Measurements from ENCODE around the gene FAM167B.

The FAM167B gene

DNA sequence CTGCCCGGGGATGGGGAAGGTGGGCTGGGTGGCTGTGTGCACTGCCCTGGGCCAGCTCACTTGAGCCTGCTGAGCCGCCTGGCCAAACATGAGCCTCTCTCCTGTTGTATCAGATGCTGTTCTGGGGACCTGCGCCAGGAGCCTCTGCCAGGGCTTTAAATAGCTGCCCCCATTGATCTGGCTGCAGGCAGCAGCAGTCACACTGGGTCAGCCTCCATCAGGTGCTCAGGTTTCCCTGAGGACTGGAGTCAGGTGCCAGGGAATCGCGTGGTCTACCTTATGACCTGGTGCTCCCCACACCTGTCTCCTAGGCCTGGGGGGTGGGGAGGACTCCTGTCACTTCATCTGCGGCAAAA lies 47.3 kb upstream of the FAM167B start:
- Histone ChIP-seq H3K4me2 (ENCODE audit: low read length) (peak overlapping the region; percentile 91), H3K9ac (no peak overlapping the region), H3K4me3 (ENCODE audit: low read depth, low read length) (peak overlapping the region; percentile 72), H3K9me3 (ENCODE audit: control insufficient read depth, low read length) (no peaks in the 10 kb centered on the region), H3K4me1 (peaks cover 11% of the 10 kb centered on the region), H3K27me3 (ENCODE audit: control insufficient read depth, insufficient read depth, low read length) (no peaks in the 10 kb centered on the region), H2AFZ (peak overlapping the region; percentile 88), H3K36me3 (ENCODE audit: control insufficient read depth, insufficient read depth, low read length) (no peaks in the 10 kb centered on the region), H3K27ac (peak overlapping the region; percentile 88), H3K79me2 (no peaks in the 10 kb centered on the region)
- TF ChIP-seq, protein P1, sequence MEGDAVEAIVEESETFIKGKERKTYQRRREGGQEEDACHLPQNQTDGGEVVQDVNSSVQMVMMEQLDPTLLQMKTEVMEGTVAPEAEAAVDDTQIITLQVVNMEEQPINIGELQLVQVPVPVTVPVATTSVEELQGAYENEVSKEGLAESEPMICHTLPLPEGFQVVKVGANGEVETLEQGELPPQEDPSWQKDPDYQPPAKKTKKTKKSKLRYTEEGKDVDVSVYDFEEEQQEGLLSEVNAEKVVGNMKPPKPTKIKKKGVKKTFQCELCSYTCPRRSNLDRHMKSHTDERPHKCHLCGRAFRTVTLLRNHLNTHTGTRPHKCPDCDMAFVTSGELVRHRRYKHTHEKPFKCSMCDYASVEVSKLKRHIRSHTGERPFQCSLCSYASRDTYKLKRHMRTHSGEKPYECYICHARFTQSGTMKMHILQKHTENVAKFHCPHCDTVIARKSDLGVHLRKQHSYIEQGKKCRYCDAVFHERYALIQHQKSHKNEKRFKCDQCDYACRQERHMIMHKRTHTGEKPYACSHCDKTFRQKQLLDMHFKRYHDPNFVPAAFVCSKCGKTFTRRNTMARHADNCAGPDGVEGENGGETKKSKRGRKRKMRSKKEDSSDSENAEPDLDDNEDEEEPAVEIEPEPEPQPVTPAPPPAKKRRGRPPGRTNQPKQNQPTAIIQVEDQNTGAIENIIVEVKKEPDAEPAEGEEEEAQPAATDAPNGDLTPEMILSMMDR (IDR thresholded peaks at IDR 0.05) = no peak

DNA sequence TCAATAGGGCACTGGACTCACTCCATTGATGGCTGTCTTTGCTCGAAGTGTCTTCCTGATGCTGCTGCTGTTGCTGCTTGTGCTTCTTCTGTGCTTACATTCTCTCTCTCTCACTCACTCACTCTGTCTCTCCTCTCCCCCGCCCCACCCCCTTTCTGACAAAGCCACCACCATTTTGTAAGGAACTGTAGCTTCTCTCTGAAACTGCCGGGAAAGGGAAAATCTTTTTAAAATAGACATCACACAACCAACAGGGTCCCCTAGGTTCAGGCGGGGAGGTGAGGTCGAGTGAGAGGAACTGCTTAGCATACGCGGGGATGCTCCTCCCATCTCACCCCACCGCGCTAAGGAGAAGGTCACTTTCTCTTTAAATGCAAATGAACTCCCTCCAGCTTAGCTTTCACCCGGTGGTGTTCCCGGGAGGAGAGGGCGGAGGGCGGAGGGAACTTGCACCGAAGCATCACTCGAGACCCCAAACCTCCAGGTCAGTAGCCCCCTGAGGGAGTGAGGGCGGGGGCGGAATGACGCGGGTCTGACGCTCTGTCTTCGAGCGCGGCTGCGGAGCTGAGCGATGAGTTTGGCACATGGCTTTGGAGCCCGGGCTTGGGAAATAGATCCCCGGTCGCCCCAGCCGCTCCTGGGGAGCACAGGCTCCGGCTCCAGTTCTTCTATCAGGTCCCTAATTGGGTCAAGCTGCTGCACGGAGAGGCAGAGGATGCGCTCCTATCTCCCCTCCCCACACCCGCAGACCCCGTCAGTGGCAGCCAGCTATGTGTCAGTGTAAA lies 46.6 kb upstream of the FAM167B start, which contains the start of gene CCDC28B:
CCDC28B (plus strand) TSS at position 370 of the 785 bp plus-strand sequence. CDS start 1,341 bp downstream, outside the sequence.
- Histone ChIP-seq H3K36me3 (ENCODE audit: control insufficient read depth, insufficient read depth, low read length) (no peaks in the 10 kb centered on the region), H3K9me3 (ENCODE audit: control insufficient read depth, low read length) (no peaks in the 10 kb centered on the region), H3K4me2 (ENCODE audit: low read length) (peak within 1 kb of the TSS; percentile 91), H3K27me3 (ENCODE audit: control insufficient read depth, insufficient read depth, low read length) (no peaks in the 10 kb centered on the region), H2AFZ (peak within 1 kb of the TSS; percentile 88), H3K4me1 (peaks cover 11% of the 10 kb centered on the region), H3K27ac (peak within 1 kb of the TSS; percentile 88), H3K79me2 (no peaks in the 10 kb centered on the region), H3K9ac (no peak within 1 kb of the TSS), H3K4me3 (ENCODE audit: low read depth, low read length) (peak within 1 kb of the TSS; percentile 72)
- TF ChIP-seq, protein P1 (IDR thresholded peaks at IDR 0.05) = no peak

DNA sequence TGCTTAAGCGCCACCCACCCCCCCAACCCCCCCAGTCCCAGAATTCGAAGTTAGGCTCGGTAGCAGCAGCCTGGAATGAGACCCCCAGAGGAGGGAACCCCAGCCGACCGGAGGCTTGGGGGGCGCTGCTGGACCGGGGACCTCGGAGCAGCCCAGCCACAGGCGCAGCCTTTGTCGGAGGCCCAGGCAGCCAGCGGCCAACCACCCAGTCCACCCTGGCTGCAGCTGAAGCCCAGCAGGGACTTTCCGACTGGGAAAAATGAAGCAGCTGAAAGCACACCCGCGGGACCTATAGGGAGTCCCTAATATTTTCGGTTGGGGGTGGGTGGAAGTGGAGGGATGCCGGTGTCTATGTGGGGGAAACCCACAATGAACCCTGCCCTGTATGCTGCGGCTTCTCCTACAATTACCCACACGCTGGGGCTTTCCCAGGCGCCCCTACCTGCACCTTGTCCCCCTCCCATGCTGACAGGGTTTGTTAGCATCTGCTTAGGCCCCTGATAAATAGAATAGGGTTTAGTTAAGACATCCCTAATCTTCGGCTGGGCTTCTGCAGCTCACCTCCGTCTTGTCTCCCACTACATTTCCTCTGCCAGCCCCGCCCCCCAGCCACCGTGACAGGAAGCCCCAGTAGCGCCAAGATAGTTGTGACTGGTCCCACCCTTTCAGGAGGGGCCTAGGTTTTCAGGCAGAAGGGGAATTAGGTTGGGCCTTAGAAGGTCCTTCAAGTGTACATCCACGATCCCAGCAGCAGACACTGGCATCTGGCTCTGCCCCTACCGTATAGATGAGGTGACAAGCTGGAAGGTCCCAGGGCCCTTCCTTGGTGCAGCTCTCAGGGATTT lies 45.8 kb upstream of the FAM167B start:
- Histone ChIP-seq H3K4me2 (ENCODE audit: low read length) (peak overlapping the region; percentile 91), H3K27ac (peak overlapping the region; percentile 88), H2AFZ (peak overlapping the region; percentile 58), H3K4me3 (ENCODE audit: low read depth, low read length) (peak overlapping the region; percentile 72), H3K4me1 (peaks cover 11% of the 10 kb centered on the region), H3K9me3 (ENCODE audit: control insufficient read depth, low read length) (no peaks in the 10 kb centered on the region), H3K9ac (no peak overlapping the region), H3K27me3 (ENCODE audit: control insufficient read depth, insufficient read depth, low read length) (no peaks in the 10 kb centered on the region), H3K79me2 (no peaks in the 10 kb centered on the region), H3K36me3 (ENCODE audit: control insufficient read depth, insufficient read depth, low read length) (no peaks in the 10 kb centered on the region)
- TF ChIP-seq, protein P1 (IDR thresholded peaks at IDR 0.05) = no peak

DNA sequence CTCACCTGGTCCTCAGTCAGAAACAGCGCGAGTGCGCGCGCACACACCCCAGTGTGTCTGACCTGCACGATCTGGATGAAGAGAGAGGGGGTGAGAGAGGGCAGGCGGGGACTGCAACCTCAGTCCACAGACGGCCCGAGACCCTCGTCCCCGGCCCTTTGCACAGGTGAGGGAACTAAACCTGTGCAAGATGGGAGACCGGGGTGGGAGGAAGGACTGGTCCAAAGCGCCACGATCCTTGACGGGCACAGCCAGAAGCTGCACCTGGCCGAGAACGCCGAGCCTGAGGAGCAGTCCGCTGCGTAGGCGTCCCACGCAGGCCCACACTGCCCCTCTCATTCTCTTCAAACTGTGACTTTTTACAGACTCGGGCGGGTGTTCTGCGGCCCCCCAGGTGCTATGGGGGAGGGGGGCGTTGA lies 42.1 kb upstream of the FAM167B start:
- Histone ChIP-seq H3K27me3 (ENCODE audit: control insufficient read depth, insufficient read depth, low read length) (no peaks in the 10 kb centered on the region), H3K79me2 (no peaks in the 10 kb centered on the region), H3K9ac (no peak overlapping the region), H3K4me1 (peaks cover 6% of the 10 kb centered on the region), H3K9me3 (ENCODE audit: control insufficient read depth, low read length) (no peaks in the 10 kb centered on the region), H2AFZ (peak overlapping the region; percentile 79), H3K4me2 (ENCODE audit: low read length) (peak overlapping the region; percentile 93), H3K36me3 (ENCODE audit: control insufficient read depth, insufficient read depth, low read length) (no peaks in the 10 kb centered on the region), H3K27ac (peak overlapping the region; percentile 39), H3K4me3 (ENCODE audit: low read depth, low read length) (peak overlapping the region; percentile 69)
- TF ChIP-seq, protein P1 (IDR thresholded peaks at IDR 0.05) = no peak
